Endothelial cell of umbilical vein (primary cell): ENCODE results near the gene KRT71. TPM values are rescaled to one million over a fixed set of nuclear protein-coding genes. Genes with fewer than 3 reads are reported as not detected.

Experiments used
- BruUV-seq: library from RNA; stranded (reverse); fragments of 400-500 nt; replicated peaks from 2 replicates; lab custom pipeline; 2021; lab: Mats Ljungman, UMichigan
- CTCF ChIA-PET: fragments of 300-600, 350-600 bp; sonication (Branson Sonifier 250); formaldehyde crosslinking; loops from one replicate; lab custom pipeline; 2021; ENCODE audit warnings: antibody characterized with exemption, inconsistent platforms; lab: Charles Lee
- POLR2A ChIA-PET: fragments of 300-600, 350-600 bp; sonication (Branson Sonifier 250); formaldehyde crosslinking; loops from one replicate; lab custom pipeline; 2021; ENCODE audit warnings: antibody characterized with exemption, inconsistent platforms; lab: Charles Lee
- DNase-seq: peaks from one replicate; pipeline ENCODE4 v3.0.0-alpha.2; 2011; ENCODE audit warnings: low read depth, low spot score
- FAIRE-seq: peaks from 2 replicates; lab custom pipeline; 2011; peaks lifted over from hg19 to GRCh38; lab: Jason Lieb, UNC
- H2AFZ ChIP-seq: 2 replicates; pipeline ENCODE4 v1.6.0; 2012; ENCODE audit warnings: low read depth, low read length, control low read depth, inconsistent platforms
- H3K27ac ChIP-seq: 2 replicates; pipeline ENCODE4 v1.5.1; 2011; ENCODE audit warnings: low read depth, mild to moderate bottlenecking, control low read depth, low read length, moderate library complexity; ENCODE audit not compliant: insufficient read depth
- H3K27me3 ChIP-seq, 2 experiments: 2 replicates each; pipeline versions ENCODE4 v1.6.0 to v1.6.1; 2011; ENCODE audit warnings: low read length in 2 of 2, mixed read lengths in 1 of 2; ENCODE audit not compliant: control insufficient read depth in 2 of 2, insufficient read depth in 2 of 2
- H3K36me3 ChIP-seq, 2 experiments: 2 replicates in 1 of 2; 3 replicates in 1 of 2; pipeline ENCODE4 v1.5.1; 2011; ENCODE audit warnings: low read length in 2 of 2, mild to moderate bottlenecking in 1 of 2, moderate library complexity in 1 of 2; ENCODE audit not compliant: control insufficient read depth in 2 of 2, insufficient read depth in 2 of 2; ENCODE audit errors: extremely low read depth in 1 of 2
- H3K4me1 ChIP-seq: 3 replicates; pipeline ENCODE4 v1.5.1; 2011; ENCODE audit warnings: mild to moderate bottlenecking, low read length; ENCODE audit not compliant: control insufficient read depth, insufficient read depth; ENCODE audit errors: extremely low read depth
- H3K4me2 ChIP-seq: 2 replicates; pipeline ENCODE4 v1.6.1; 2011; ENCODE audit warnings: low read length, control low read depth, mixed read lengths; ENCODE audit not compliant: insufficient read depth
- H3K4me3 ChIP-seq, 3 experiments: fragments of 200-600 bp in 1 of 3; sonication (generic), shearing (Covaris generic) in 1 of 3; replicated peaks in 1 of 3; 2 replicates each; pipeline ENCODE4 v1.5.1; 2011 to 2016; ENCODE audit warnings: control low read depth in 3 of 3, low read length in 3 of 3, mild to moderate bottlenecking in 2 of 3, inconsistent platforms in 1 of 3, low read depth in 1 of 3, moderate library complexity in 1 of 3; ENCODE audit not compliant: insufficient read depth in 1 of 3
- H3K79me2 ChIP-seq: 2 replicates; pipeline ENCODE4 v1.6.0; 2012; ENCODE audit warnings: low read length, inconsistent platforms; ENCODE audit not compliant: control insufficient read depth, insufficient read depth
- H3K9ac ChIP-seq: replicated peaks from 2 replicates; pipeline ENCODE3; 2011; ENCODE audit warnings: low read length, control low read depth; ENCODE audit not compliant: insufficient read depth; ENCODE audit errors: extremely low read depth
- H3K9me1 ChIP-seq: replicated peaks from 3 replicates; pipeline ENCODE4 v1.6.0; 2011; ENCODE audit warnings: mild to moderate bottlenecking, low read length; ENCODE audit not compliant: control insufficient read depth, insufficient read depth; ENCODE audit errors: extremely low read depth
- H3K9me3 ChIP-seq: replicated peaks from 2 replicates; pipeline ENCODE4 v1.5.1; 2012; ENCODE audit warnings: low read length, inconsistent platforms; ENCODE audit not compliant: control insufficient read depth, insufficient read depth
- H4K20me1 ChIP-seq: replicated peaks from 2 replicates; pipeline ENCODE3; 2011; ENCODE audit warnings: mild to moderate bottlenecking, low read length; ENCODE audit not compliant: control insufficient read depth, insufficient read depth; ENCODE audit errors: extremely low read depth
- CTCF ChIP-seq, 2 donors: IDR thresholded peaks; 1 replicate in 1 of 2; 2 replicates in 1 of 2; pipeline ENCODE4 v1.5.1; 2011; ENCODE audit warnings: low read length in 2 of 2, mild to moderate bottlenecking in 2 of 2, moderate library complexity in 2 of 2, control low read depth in 1 of 2, inconsistent platforms in 1 of 2, low read depth in 1 of 2; ENCODE audit not compliant: insufficient read depth in 1 of 2; ENCODE audit errors: extremely low read depth in 1 of 2
- EZH2 ChIP-seq: IDR thresholded peaks from 2 replicates; pipeline ENCODE4 v1.6.1; 2012; ENCODE audit warnings: borderline replicate concordance, low read depth, mild to moderate bottlenecking, moderate library complexity, low read length, inconsistent platforms; ENCODE audit not compliant: severe bottlenecking
- FOS ChIP-seq: IDR thresholded peaks from 2 replicates; pipeline ENCODE4 v1.6.1; 2011; ENCODE audit warnings: mild to moderate bottlenecking, low read length, moderate library complexity, borderline replicate concordance; ENCODE audit not compliant: insufficient read depth
- GATA2 ChIP-seq: IDR thresholded peaks from 2 replicates; pipeline ENCODE4 v1.7.0; 2011; ENCODE audit warnings: low read depth, mild to moderate bottlenecking, moderate library complexity, mixed read lengths, low read length; ENCODE audit not compliant: insufficient read length, insufficient read depth
- JUN ChIP-seq: IDR thresholded peaks from 2 replicates; pipeline ENCODE4 v1.6.1; 2011; ENCODE audit warnings: borderline replicate concordance, low read depth; ENCODE audit not compliant: insufficient read length, insufficient read depth
- MAX ChIP-seq: IDR thresholded peaks from 2 replicates; pipeline ENCODE4 v1.6.1; 2011; ENCODE audit not compliant: insufficient read depth, insufficient read length
- MYC ChIP-seq: IDR thresholded peaks from one replicate; pipeline ENCODE4 v1.6.1; 2011; ENCODE audit warnings: mild to moderate bottlenecking, low read depth, low read length
- POLR2A ChIP-seq: IDR thresholded peaks from 2 replicates; pipeline ENCODE4 v1.6.1; 2012; ENCODE audit warnings: low read depth, mild to moderate bottlenecking, control low read depth, low read length
- POLR2AphosphoS5 ChIP-seq: IDR thresholded peaks from 2 replicates; pipeline ENCODE4 v1.6.1; 2012; ENCODE audit warnings: low read depth, mild to moderate bottlenecking, control low read depth, low read length, moderate library complexity; ENCODE audit not compliant: insufficient read depth
- dilution Hi-C: fragments of 300-500 bp; cut with MboI; formaldehyde crosslinking; loops from one replicate; pipeline ENCODE4 v1.15.0; 2019; ENCODE audit warnings: low sequenced_read_pairs; ENCODE audit not compliant: extremely low pct_ligation_motif_present
- intact Hi-C: fragments of 100-400 bp; cut with micrococcal nuclease; formaldehyde crosslinking; loops from one replicate; pipeline ENCODE4 v1.10.0; 2022
- polyA plus RNA-seq, 4 experiments: library from polyadenylated mRNA; depleted of rRNA in 3 of 4; stranded (reverse) in 3 of 4; unstranded in 1 of 4; fragments of >200 nt; gene quantifications; 2 replicates each; pipeline versions ENCODE4 v1.2.1 to v1.2.3, GENCODE V29; 2011 to 2012; ENCODE audit warnings: missing spikeins in 1 of 4
- total RNA-seq: library from RNA; stranded (reverse); gene quantifications from 2 replicates; pipeline ENCODE4 v1.2.3, GENCODE V29; 2021

KRT71 gene
- total and polyA plus RNA-seq, 2 donors (not counting 3 experiments of a cell fraction or from before 2014, with no cell fraction given): not detected

- Histone ChIP-seq H3K9ac (no peak overlapping the region), H3K9me1 (no peaks in the 10 kb centered on the region), H3K79me2 (no peaks in the 10 kb centered on the region), H3K9me3 (no peaks in the 10 kb centered on the region), H3K4me2 (no peak overlapping the region), H3K36me3 (no peaks in the 10 kb centered on the region), H3K27ac (no peak overlapping the region), H4K20me1 (no peaks in the 10 kb centered on the region), H3K27me3 (no peaks in the 10 kb centered on the region), H3K4me3 (no peak overlapping the region), H3K4me1 (no peaks in the 10 kb centered on the region), H2AFZ (no peak overlapping the region)
- ChIA-PET CTCF (interaction anchor here (1.1 kb wide), 1 partner anchor 11 kb away, joined by 3 read pairs; no protein-coding TSS in a partner anchor), POLR2A (no interaction called here)
- no peak for FAIRE-seq
- dilution Hi-C loops (no loop called here), intact Hi-C loops (no loop called here)
- BruUV-seq: no TSS peak
- TF ChIP-seq POLR2A (no peak), POLR2AphosphoS5 (no peak), GATA2 (no peak), JUN (no peak), MAX (no peak), MYC (no peak), FOS (no peak)
- no peak for DNase-seq
Measured at GRCh38 chr12:52519387-52519703, 33.6 kb downstream of the KRT71 start.

GRCh38 chr12:52518574-52519386, 34.2 kb downstream of the KRT71 start:
- TF ChIP-seq GATA2: no peak
- no peak for TF ChIP-seq POLR2AphosphoS5
- no peak for TF ChIP-seq CTCF (IDR thresholded peaks at IDR 0.05; ENCODE audit: extremely low read depth in 1 of 2, insufficient read depth in 1 of 2, low read depth in 1 of 2, low read length in 2 of 2)
- no peak for TF ChIP-seq EZH2
- TF ChIP-seq FOS: no peak
- no peak for TF ChIP-seq POLR2A
- TF ChIP-seq JUN: no peak
- no peak for TF ChIP-seq MYC
- TF ChIP-seq MAX: no peak
- Histone ChIP-seq H3K36me3 (no peaks in the 10 kb centered on the region), H3K27me3 (no peaks in the 10 kb centered on the region), H3K79me2 (no peaks in the 10 kb centered on the region), H3K27ac (no peak overlapping the region), H2AFZ (no peak overlapping the region), H3K9me3 (no peaks in the 10 kb centered on the region), H3K4me1 (no peaks in the 10 kb centered on the region), H3K4me2 (no peak overlapping the region), H3K9me1 (no peaks in the 10 kb centered on the region), H4K20me1 (no peaks in the 10 kb centered on the region), H3K4me3 (no peak overlapping the region), H3K9ac (no peak overlapping the region)
- ChIA-PET POLR2A (no interaction called here), CTCF (interaction anchor here (1.1 kb wide), 1 partner anchor 11 kb away, joined by 3 read pairs; no protein-coding TSS in a partner anchor)
- BruUV-seq: no TSS peak
- FAIRE-seq: no peak
- dilution Hi-C loops: no loop called here
- DNase-seq: no peak
- intact Hi-C loops: no loop called here
